Upper lobe of right lung (tissue), 1 donor: ENCODE data around the gene ARFGEF3. TPM values are rescaled to one million over a fixed set of nuclear protein-coding genes. Genes with fewer than 3 reads are reported as not detected.

Experiments used
- ATAC-seq: fragments of 200-7000 bp; cut with Tn5 transposase; one replicate; pipeline ENCODE4 v1.9.1; 2020; ENCODE audit warnings: mild to moderate bottlenecking, moderate library complexity
- DNase-seq: peaks from one replicate; pipeline ENCODE4 v3.0.0-alpha.2; 2020
- H3K27ac ChIP-seq: fragments of 200-600 bp; one replicate; pipeline ENCODE4 v1.8.0; 2022
- H3K27me3 ChIP-seq: fragments of 200-600 bp; one replicate; pipeline ENCODE4 v1.8.0; 2022; ENCODE audit warnings: mild to moderate bottlenecking
- H3K36me3 ChIP-seq: fragments of 200-600 bp; one replicate; pipeline ENCODE4 v1.8.0; 2022
- H3K4me1 ChIP-seq: fragments of 200-600 bp; one replicate; pipeline ENCODE4 v1.8.0; 2022
- H3K4me3 ChIP-seq: fragments of 200-600 bp; one replicate; pipeline ENCODE4 v1.8.0; 2022; ENCODE audit warnings: mild to moderate bottlenecking
- H3K9me3 ChIP-seq: fragments of 200-600 bp; one replicate; pipeline ENCODE4 v1.8.0; 2022
- CTCF ChIP-seq: fragments of 200-600 bp; IDR thresholded peaks from one replicate; pipeline ENCODE4 v1.8.0; 2022; ENCODE audit warnings: antibody characterized with exemption
- intact Hi-C: fragments of 100-400 bp; cut with DNase I; formaldehyde crosslinking; loops from one replicate; pipeline ENCODE4 v1.11.0; 2022
- total RNA-seq: library from RNA; stranded (reverse); fragmentation: NEBNext Ultra II Directional; extraction: Animal tissue kit (Norgen Biotek cat#: 25700); gene quantifications from one replicate; pipeline ENCODE4 v1.2.1, GENCODE V29; 2021
- donor health status: DM: no; HTN: yes; CAD: no; lungs with severe emphysema.

The ARFGEF3 gene
- total RNA-seq, 1 donor from 2014 or later: 27.2 TPM

- no peak for TF ChIP-seq CTCF
Observed at GRCh38 chr6:138302554-138302953, 140.8 kb downstream of the ARFGEF3 start.

GRCh38 chr6:138307352-138307751, 145.6 kb downstream of the ARFGEF3 start:
- no peaks in the 10 kb centered on the region for H3K27me3 ChIP-seq
- DNase-seq (no peak), ATAC-seq (no peak)
- H3K4me3 ChIP-seq: no peak overlapping the region
- H3K4me1 ChIP-seq: no peaks in the 10 kb centered on the region
- H3K9me3 ChIP-seq: no peaks in the 10 kb centered on the region
- TF ChIP-seq CTCF: no peak
- no peaks in the 10 kb centered on the region for H3K36me3 ChIP-seq
- H3K27ac ChIP-seq: no peak overlapping the region
- intact Hi-C loops: no loop called here

More at GRCh38 chr6:138302554-138302953, 140.8 kb downstream of the ARFGEF3 start:
- peaks cover 8% of the 10 kb centered on the region for H3K36me3 ChIP-seq
- no peak overlapping the region for H3K27ac ChIP-seq
- no peaks in the 10 kb centered on the region for H3K27me3 ChIP-seq
- intact Hi-C loops: no loop called here
- ATAC-seq (no peak), DNase-seq (no peak)
- H3K4me1 ChIP-seq: no peaks in the 10 kb centered on the region
- H3K9me3 ChIP-seq: no peaks in the 10 kb centered on the region
- H3K4me3 ChIP-seq: no peak overlapping the region

- H3K27ac ChIP-seq: no peak overlapping the region
- no peaks in the 10 kb centered on the region for H3K4me1 ChIP-seq
- H3K9me3 ChIP-seq: no peaks in the 10 kb centered on the region
- intact Hi-C loops: no loop called here
- H3K36me3 ChIP-seq: no peaks in the 10 kb centered on the region
- no peak overlapping the region for H3K4me3 ChIP-seq
- DNase-seq: no peak
- no peaks in the 10 kb centered on the region for H3K27me3 ChIP-seq
- TF ChIP-seq CTCF: no peak
- peak; percentile 77 for ATAC-seq
Observed at GRCh38 chr6:138307816-138308730, 146.3 kb downstream of the ARFGEF3 start.

- TF ChIP-seq CTCF: no peak
- ATAC-seq: no peak
Observed at GRCh38 chr6:138308731-138309110, 147.0 kb downstream of the ARFGEF3 start.

GRCh38 chr6:138309695-138310094, 148.0 kb downstream of the ARFGEF3 start:
- H3K27me3 ChIP-seq: no peaks in the 10 kb centered on the region
- no peak for ATAC-seq
- no peaks in the 10 kb centered on the region for H3K9me3 ChIP-seq
- DNase-seq: no peak
- H3K4me3 ChIP-seq: no peak overlapping the region
- no peaks in the 10 kb centered on the region for H3K4me1 ChIP-seq
- intact Hi-C loops: no loop called here
- H3K27ac ChIP-seq: no peak overlapping the region
- H3K36me3 ChIP-seq: peaks cover 9% of the 10 kb centered on the region
- no peak for TF ChIP-seq CTCF

More at GRCh38 chr6:138308731-138309110, 147.0 kb downstream of the ARFGEF3 start:
- H3K4me3 ChIP-seq: no peak overlapping the region
- DNase-seq: no peak
- H3K27me3 ChIP-seq: no peaks in the 10 kb centered on the region
- intact Hi-C loops: no loop called here
- no peaks in the 10 kb centered on the region for H3K4me1 ChIP-seq
- H3K9me3 ChIP-seq: no peaks in the 10 kb centered on the region
- H3K36me3 ChIP-seq: no peaks in the 10 kb centered on the region
- no peak overlapping the region for H3K27ac ChIP-seq
